HCEC 1CT (cell line): ENCODE data around the gene BMP7.

Experiments
- DNase-seq: peaks from one replicate; pipeline ENCODE4 v3.0.0-alpha.2; 2017

BMP7 gene

DNA sequence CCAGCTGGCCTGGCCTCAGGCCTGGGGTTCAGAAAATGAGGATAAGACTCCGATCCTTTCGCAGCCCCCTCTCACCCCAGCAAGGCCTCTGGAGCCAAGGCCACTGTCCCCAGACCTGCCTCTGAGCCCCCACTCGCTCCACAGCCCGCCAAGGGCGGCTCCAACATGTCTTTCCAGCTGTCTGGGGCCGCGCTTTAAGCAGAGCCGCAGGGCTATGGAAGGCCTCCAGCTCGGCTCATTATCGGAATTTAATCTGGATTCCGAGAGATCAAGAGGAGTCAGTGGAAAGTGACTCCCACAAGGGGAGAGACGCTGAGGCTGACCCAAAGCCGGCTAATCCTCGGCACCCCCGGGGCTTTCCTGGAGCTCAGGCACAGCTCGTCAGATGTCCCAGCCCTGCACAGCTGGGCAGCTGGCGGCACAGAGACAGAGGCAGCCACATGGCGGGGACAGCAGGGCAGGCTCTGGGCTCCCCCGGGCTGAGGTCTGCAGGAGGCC, 41.8 kb downstream of the BMP7 start:
- DNase-seq = no peak

DNA sequence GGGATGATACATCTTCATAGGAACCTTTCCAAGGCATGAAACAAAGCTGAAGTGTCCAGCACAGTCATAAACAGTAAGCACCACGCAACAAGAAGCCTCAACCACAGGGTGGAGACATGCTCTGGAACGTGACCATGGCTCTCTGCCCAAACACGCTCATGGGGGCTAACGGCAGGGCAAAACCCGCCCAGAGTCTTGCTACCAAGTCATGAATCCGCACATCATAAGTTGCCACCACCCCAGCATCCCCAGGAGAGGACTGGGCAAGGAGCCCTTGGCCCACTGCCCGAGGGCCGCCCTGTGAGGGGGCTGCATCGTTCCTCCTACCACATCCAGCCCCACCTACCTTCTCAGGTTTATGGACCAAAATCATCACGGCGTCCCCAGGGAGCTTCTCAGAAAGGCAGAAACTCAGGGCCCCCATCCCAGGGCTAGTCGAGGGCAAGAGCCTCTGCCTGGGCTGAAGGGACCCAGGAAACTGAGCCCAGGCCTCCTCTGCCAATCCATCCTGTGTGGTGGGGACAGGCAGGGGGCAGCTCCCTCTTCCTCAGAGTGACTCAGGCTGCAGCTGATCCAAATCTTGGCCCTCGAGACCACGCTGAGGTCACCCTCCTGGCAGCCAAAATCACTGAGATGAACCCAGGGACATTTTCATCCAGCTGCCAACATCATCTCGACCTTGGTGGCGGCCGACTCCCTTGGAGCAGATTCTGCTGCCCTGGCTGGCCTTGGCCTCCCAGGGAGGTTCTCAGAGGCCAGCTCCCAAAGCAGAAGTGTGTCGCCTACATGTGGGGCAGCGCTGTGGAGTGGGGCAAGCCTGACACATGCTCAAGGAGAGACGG, 42.6 kb downstream of the BMP7 start:
- DNase-seq = no peak

DNA sequence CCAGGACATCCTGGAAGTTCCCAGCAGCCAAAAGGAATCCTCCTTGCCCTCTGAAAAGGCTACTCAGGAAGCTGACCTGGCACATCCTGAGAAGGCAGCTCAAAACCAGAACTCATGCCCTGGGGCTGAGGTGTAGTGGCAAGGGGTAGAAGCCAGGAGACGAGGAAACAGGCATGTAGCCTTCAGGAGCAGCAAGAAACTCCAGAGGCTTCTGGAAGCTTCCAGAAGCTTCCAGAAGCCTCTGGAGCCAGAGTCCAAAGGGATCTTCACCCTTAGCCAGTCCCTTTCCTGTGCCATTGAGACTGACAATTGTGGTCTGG, 43.9 kb downstream of the BMP7 start:
- DNase-seq = no peak

DNA sequence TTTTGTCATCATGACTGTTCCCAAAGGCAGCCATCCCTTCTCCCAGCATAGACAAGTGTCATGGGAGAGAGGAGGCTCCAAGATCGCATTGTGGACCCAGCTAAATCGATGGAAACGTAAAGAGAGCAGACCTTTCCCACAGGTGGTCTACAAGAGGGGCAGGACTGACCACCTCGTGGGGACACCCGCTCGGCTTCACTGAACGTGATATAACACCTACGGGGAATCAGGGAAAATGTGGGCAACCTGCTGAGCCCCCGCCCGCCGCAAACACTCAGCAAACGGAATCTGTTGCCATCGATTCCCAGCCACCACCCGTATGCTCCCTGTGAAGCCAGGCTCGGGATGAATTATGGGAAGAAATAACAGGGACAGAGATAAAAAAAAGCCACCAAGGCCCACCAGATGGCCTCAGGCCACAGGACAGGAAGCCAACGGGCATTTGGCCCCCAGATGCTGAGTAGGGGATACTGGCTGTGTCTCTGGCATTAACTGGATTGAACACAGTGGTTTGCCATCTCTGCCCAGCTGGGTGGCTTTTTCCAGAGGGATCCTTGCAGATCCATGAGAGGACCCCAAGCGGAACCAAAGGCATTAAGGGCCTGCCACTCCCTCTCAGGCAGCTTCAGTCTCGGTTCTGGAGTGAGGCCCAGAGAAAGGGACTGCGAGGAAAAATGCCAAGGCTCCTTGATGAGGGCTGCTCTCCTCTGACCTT, 44.4 kb downstream of the BMP7 start:
- DNase-seq = no peak

DNA sequence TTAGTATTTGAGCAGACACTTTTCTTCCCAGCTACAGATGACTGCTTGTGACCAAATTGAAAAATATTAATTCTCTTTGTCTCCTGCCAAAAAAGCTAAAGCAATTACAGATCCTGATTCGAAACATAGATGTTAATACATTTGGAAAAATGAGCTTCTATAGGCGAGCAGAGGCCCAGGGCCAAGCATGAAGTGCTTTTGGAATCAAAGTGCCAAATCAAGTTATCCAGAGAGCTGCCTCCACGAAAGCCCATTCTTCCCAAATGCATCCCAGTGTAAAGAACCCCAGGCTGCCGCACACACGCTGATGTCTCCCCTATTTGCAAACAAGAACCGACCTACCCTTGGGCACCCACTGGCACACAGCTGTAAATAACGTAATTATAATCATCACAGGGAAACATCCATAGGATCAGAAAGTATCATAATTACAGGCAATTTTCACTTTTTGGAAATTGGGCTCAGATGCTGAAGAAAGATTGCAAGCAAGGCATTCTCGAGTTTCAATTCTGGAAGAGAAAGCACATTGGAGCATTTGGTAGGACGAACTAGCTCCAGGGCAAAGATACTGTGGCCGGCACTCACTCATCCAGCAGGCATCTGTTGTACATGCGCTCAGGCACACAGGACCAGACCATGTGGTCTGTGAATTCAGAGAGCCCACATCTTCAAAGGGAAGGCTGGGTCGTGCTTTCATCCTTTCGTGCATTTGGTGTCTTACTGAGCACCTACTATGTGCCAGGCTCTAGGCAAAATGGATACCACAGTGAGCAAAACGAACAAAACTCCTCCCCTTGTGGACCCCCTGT, 45.9 kb downstream of the BMP7 start:
- no peak for DNase-seq

DNA sequence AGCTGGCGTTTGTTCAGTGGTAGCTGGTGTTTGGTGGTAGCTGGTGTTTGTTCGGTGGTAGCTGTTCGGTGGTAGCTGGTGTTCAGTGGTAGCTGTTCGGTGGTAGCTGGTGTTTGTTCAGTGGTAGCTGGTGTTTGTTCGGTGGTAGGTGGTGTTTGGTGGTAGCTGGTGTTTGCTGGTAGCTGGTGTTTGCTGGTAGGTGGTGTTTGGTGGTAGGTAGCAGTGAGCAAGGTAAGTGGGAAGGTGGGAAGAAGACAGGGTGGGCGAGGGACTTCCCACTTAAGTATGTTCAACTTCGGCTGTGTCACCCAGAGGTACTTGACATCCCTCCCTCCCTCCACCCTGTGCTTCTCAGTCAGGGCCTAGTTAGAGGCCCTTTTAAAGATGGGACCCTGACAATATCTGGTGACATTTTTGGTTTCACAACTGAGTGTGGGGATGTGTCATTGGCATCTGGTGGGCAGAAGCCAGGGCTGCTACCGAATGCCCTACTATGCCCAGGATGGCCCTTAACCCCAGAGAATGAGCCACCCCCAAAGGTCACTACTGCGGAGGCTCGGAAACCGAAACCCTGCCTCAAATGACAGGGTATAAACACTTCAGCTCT, 47.3 kb downstream of the BMP7 start:
- no peak for DNase-seq

DNA sequence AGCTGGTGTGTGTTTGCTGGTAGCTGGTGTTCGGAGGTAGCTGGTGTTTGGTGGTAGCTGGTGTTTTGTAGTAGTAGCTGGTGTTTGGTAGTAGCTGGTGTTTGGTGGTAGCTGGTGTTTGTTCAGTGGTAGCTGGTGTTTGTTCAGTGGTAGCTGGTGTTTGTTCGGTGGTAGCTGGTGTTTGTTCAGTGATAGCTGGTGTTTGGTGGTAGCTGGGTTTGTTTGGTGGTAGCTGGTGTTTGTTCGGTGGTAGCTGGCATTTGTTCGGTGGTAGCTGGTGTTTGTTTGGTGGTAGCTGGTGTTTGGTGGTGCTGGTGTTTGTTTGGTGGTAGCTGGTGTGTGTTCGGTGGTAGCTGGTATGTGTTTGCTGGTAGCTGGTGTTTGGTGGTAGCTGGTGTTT, 48.0 kb downstream of the BMP7 start:
- no peak for DNase-seq

DNA sequence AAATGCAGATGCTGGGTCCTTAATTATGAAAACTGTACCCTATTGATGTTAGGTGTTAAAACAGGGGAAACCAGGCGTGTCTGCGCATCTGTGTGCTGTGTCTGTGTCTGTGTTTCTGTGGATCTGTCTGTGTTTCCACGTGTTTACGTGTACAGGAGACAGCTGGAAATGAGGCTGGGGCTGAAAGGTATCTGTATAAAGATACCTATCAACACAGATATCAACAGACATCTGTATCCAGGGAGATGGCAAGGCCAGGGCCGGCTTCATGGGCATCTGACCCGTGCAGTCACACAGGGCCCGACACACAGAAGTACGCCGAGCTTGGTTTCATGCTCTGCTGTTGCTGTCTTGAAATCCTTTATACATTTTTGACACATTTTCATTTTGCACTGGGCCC, 48.6 kb downstream of the BMP7 start:
- no peak for DNase-seq

DNA sequence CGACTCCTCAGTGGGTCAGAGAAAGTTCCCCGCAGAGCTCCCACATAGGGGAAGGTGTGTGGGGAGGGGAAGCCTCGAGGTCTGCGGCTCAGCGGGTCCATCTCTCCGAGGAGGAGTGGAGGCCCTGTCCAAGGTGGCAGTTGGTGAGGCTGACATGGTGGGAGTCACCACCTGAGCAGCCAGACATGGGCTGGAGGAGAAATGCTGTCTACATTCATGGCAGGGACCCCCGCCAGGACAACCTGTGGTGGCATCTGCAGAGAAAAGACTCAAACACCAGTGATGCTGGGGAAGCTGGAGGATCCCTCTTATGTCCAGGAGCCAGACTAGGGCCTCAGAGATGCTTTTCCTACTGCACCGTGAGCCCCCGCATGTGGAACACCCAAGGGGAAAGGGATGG, 49.8 kb downstream of the BMP7 start:
- no peak for DNase-seq

DNA sequence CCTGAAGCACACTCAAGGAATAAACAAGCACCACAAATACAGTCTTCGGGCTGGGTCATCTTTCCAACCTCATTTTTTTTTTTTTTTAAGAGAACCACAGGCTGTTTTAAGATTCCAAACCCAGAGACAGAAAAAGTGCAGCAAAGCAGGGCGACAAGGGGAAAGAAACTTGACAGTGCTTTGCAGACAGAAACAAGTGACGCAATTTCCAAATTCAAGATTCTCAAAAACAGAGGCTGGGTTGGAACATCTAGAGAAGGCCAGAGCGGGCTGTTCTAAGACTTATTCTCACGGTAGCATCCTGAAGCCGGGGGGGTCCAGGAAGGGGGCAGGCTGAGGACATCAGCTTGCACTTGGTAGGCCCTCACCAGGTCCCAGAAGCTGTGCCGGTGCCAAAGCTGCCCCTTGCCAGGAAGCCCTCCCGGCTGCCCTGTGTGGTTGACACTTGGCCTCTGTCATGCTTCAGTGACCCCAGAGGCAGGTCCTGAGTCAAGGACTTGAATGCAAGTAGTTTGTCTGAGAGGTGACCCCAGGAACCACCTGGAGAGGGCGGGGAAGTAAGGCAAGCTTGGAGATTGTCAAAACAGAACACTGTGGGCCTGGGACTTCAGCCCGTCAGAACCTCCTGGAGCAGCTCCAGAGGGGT, 50.5 kb downstream of the BMP7 start:
- no peak for DNase-seq

DNA sequence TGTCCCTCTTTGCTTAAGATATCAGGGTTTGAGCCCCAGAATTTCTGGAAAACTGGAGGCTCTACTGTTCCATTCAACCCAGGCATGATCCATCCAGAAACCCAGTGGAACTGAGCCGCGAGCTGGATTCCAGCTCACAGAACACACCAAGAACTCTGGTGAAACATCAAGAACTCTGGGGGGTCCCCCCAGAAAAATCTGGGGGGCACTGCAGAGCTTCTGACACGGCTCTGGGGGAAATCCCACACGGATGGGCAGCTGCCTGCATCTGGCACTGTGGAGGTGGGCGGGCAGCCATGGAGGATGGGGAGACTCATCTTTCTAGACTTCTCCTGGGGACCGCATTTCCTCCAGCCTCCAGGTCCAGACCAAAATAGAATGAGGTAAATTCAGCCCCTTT, 51.0 kb downstream of the BMP7 start:
- DNase-seq = no peak

DNA sequence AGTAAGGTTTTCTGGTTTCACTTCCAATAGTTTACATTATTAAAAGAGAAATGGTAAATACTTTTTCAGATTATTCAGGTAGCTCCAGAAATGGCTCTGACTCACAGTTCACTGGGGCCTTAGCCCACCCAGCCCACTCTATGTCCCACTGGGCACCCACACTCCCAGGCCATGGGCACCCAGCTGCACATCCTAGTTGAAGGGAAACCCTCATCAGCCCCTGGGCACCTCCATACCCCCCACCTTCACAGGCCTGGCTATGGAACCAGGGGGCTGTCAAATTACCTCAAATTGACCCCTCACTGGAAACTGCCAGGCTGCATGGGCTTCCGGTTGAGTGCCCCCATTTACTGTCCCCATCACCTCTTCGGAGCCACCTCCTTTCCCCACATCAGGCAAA, 51.5 kb downstream of the BMP7 start:
- DNase-seq = no peak

DNA sequence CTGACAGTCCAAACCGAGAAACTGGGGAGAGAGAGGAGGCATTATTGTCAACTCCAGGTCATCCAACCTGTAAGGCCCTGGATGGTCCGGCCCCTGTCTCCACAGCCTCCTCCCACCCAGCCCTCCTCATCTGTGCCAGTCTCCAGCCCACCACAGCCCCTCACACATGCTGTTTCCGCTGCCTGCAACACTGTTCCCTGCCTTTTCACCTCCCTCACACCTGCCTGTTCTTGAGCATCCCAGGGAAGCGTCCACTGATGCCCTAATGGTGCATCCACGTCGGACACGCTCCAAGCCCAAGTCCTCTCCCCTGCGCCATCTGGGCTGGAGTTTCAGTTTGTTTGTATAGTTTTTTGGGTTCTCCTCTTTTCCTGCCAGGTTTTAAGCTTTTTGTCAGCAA, 52.0 kb downstream of the BMP7 start:
- DNase-seq = no peak

DNA sequence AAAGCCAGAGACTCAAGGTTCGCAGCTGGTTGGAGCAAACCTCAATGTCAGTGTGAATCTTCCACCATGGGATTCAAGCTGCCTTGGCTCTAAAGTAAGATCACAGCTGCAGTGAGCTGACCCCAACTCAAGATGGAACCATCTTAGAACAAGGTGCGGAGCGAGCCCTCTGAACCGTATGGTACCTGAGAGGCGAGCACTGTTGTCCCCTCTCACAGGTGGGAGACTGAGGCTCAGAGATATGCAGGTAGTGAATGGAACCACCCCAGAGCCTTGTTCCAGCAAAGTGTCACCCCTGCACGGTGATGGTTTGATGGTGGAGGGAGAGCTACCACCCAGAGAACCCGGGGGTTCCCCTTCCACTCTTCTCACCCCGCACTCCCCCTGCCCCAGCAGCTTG, 52.5 kb downstream of the BMP7 start:
- DNase-seq = no peak

DNA sequence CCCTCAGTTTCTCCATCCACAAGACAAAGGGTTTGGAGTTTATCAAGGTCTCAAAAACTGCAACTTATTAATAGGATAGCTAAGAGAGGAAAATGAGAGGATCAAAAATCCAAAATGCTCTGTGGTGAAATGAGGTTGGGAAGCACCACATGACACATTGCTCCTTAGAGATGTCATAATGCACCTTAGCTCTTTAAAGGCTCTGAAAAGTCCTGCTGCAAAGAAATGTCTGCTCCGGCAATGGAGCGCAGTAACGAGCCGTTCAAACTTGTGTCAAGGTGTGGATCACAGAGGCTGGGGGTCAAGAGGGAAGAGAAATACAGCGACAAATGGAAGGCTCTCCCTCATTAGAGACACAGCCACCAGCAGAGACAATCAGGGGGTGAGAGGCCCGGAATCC, 53.1 kb downstream of the BMP7 start:
- DNase-seq = no peak

DNA sequence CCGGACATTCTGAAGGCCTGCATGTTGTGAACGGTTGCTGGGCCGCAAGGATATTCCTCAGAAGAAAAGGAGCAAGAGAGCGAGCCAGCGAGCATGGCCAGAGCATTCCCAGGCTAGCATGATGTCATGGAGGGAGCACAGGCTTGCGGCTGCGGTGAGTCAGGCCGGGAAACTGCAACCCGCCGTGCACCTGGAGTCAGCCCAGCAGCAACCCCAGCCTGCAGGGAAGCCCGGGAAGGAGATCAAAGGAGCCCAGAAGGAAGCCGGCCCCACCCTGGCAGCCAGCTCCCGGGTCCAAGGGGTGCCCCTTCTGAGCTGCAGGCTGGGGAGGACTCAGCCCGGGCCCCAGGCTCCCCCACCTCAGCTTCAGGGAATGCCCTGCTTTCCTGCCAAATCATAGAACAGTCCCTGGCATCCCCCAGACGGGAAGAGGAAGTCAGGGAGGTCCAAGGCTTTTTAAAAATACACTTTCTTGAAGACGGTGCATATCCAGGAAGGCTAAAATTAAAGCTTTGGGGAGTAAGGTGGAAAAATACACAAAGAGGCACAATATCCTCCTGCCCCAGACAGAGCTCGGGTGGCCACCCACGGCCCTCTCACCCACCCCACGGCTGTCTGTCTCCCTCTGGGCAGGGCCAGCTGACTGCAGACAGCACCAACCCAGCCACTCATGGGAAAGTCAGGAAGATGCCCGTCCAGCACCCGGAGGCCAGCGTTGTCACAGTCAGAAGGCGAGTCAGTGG, 53.7 kb downstream of the BMP7 start:
- no peak for DNase-seq

DNA sequence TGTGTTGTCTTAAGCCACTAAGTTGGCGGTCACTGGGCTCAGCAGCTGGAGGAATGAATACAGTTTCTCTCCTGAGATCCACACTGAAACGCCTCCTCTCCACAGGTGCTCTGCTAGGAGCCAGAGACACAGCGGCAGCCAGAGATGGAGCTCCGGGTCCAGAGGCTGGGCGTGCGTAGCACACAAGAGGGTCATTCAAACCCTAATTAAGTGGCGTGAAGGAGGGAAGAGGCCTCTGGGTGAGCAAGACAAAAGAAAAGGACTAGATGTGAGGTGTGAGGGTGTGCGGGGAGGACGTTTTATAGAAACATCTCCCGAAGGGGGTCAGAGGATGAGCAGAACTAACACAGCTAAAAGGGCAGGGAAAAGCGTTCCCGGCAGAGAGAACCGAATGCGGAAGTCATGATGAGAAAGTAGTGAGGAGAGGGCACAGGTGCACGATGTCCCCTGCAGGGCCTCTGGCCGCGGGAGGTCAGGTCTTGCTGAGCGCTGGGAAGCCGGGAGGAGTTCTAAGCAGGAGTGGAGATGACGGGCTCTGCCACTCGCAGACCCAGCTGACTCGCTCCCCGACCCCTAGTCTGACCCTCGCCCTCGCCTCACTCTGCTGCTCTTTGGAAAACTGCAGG, 54.4 kb downstream of the BMP7 start:
- no peak for DNase-seq

DNA sequence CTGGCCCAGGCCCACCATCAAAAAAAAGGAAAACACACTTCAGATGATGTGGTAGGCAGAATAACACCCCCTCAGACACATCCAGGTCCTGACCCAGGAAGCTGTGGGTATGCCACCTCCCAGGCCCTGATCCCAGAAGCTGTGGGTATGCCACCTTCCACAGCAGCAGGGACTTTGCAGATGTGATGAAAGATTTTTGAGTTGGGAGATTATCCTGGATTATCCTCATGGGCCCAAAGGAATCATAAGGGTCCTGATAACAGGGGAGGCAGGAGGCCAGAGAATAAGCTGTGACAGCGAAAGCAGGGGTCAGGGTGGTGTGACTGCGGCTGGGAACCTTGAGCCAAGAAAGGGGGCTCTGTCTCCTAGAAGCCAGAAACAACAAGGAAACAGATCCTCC, 55.0 kb downstream of the BMP7 start:
- DNase-seq = no peak

DNA sequence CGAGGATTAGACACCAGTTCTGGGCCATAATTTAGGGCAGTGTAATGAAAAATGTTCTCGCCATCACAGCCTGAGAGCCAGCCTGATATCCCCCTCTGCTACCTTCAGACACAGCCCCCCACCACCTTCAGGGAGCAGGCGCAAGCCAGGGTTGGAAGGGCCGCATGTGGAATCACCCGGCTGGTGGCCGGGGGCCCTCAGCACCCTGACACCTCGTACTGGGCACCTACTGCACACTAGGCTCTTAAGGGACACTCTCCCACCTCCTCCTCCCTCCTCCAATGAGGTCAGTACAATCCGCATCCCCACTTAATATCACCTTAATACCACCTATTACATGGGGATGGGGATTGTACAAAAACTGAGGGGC, 55.5 kb downstream of the BMP7 start:
- DNase-seq = no peak

DNA sequence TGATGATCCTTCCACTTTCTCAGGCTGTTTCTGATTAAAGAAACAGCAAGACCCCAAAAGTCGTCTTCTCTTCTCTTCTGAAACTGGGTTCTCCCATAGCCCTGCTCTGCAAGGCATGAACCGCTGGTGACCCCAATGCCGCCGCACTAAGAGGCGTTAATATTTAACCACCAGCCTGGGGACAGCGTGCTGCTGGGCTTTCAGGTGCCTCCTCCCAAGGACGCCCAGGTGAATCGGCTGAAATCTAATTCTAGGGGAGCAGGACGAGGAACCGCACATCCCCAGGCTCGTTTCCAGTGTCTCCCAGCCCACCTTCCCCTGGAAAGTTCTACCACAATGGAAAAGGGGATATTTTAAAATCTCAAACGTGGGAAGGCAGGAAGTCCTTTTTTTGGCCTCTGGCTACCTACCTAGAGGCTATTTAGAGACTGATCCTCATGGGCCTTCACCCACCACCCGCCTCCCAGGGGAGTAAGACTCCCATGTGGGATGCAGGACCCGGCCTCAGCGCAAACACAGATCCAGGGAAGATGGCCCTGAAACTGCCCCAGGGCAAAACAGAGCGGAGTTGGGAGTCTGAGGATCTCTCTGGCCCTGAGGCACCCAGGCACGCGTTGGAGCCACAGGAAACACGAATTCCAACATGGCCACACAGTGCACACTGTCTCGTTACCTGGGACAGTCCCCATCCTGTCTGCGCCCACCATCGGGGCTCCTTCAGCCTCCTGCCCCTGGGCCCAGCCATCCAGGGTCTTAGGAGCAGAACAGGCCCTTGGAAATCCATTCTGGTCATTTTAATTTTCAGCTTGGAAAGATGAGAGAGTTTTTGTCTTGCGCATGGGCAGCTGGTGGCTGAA, 56.2 kb downstream of the BMP7 start:
- DNase-seq = no peak

DNA sequence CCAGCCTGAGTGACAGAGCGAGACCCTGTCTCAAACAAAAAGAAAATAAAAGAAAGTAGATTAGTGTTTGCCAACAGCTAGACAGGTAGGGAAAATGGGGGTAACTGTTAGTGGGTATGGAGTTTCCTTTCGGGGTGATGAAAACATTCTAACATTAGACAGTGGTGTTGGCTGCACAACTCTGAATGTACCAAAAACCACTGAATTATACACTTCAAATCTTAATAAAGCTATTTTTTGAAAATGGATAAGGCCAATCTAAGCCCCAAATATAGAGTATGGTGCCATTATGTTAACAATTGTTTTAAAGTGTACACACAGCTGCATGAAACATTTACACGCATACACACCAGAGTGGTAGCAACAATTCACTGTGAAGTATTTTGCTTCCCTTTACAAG, 57.0 kb downstream of the BMP7 start:
- DNase-seq = no peak
